ENCODE results near the gene GXYLT2. TPM values are rescaled to one million over a fixed set of nuclear protein-coding genes. Genes with fewer than 3 reads are reported as not detected.
A peak's percentile ranks its signal among the peaks of the same experiment; 100 is the strongest.

GXYLT2 gene
- total and polyA plus RNA-seq, 2 of the 13 experiments (the other 11 are each of a cell fraction or from before 2014, with no cell fraction given), result 4.3 to 6.9 TPM

- TF ChIP-seq ZNF280B (CRISPR knock-in tag; IDR thresholded peaks at IDR 0.05; ENCODE audit: borderline replicate concordance), result no peak
- no peak for TF ChIP-seq NONO (IDR thresholded peaks at IDR 0.05)
- TF ChIP-seq NONO (CRISPR knock-in tag; conservative IDR thresholded peaks at IDR 0.05), result no peak
- TF ChIP-seq MED1 (CRISPR knock-in tag; IDR thresholded peaks at IDR 0.05), result 0 out of 2 replicates have a peak, but pooled peaks have one; percentile 49
- TF ChIP-seq ZNF383 (CRISPR knock-in tag; IDR thresholded peaks at IDR 0.05; ENCODE audit: borderline replicate concordance), result no peak
- no peak for TF ChIP-seq CHD2 (IDR thresholded peaks at IDR 0.05; ENCODE audit: low read depth, low read length)
- peak; percentile 65; the same call in 1 of the 2 replicates for TF ChIP-seq ZFP36L1 (CRISPR knock-in tag; IDR thresholded peaks at IDR 0.05)
- 0 out of 2 replicates have a peak, but pooled peaks have one; percentile 31 for TF ChIP-seq ZBTB25 (CRISPR knock-in tag; IDR thresholded peaks at IDR 0.05)
- no peak for TF ChIP-seq ZBTB2 (CRISPR knock-in tag; IDR thresholded peaks at IDR 0.05; ENCODE audit: low read depth)
- no peak for TF ChIP-seq ZNF670 (CRISPR knock-in tag; IDR thresholded peaks at IDR 0.05; ENCODE audit: borderline replicate concordance)
- no peak for TF ChIP-seq ZNF281 (CRISPR knock-in tag; IDR thresholded peaks at IDR 0.05; ENCODE audit: borderline replicate concordance)
- no peak for TF ChIP-seq ZNF414 (CRISPR knock-in tag; IDR thresholded peaks at IDR 0.05)
- TF ChIP-seq ZNF468 (CRISPR knock-in tag; IDR thresholded peaks at IDR 0.05), result no peak
- TF ChIP-seq SRY (CRISPR knock-in tag; IDR thresholded peaks at IDR 0.05), result no peak
- TF ChIP-seq ZSCAN29 (CRISPR knock-in tag; conservative IDR thresholded peaks at IDR 0.05), result no peak
- no peak for TF ChIP-seq NR0B2 (CRISPR knock-in tag; IDR thresholded peaks at IDR 0.05)
- peak; percentile 68 for TF ChIP-seq RARA (CRISPR knock-in tag; IDR thresholded peaks at IDR 0.05)
- TF ChIP-seq ATF2 (CRISPR knock-in tag; IDR thresholded peaks at IDR 0.05), result no peak
- no peak for TF ChIP-seq ZBTB44 (CRISPR knock-in tag; IDR thresholded peaks at IDR 0.05)
Measured at GRCh38 chr3:72903004-72903403, 15.2 kb downstream of the GXYLT2 start (continued).

Data from HepG2 (cell line).